ENCODE data around the gene ADAMTSL1. TPM values are rescaled to one million over a fixed set of nuclear protein-coding genes. Genes with fewer than 3 reads are reported as not detected.

The ADAMTSL1 gene
- total RNA-seq, 1 experiment from 2014 or later = not detected

DNA sequence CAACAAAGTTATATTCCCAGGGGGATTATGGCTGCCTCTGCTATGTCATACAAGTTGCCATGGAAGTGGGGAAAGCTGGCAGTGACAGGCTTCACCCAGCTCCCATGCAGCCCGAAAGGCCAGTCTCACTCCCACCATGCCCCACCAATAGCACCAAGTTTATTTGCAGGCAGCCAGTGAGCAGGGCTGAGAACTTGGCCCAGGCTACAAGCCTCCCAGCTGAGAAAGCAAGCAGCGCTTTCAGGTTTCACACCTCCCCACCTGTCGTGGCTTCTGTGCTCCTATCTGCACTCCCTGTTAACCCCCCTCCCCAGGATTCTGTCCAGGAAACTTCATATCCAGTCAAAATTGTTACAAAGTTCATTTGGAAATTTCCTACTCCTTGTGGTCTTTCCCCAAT, 404.0 kb downstream of the ADAMTSL1 start:
- intact Hi-C loops (cut with micrococcal nuclease) = loop anchor here (10.0 kb wide), 1 partner anchor 797 kb away; no protein-coding TSS in a partner anchor
- no peaks in the 10 kb centered on the region for H3K4me1 ChIP-seq (ENCODE audit: control insufficient read depth in 1 of 2, insufficient read depth in 2 of 2, low read length in 2 of 2)
- no peaks in the 10 kb centered on the region for H3K36me3 ChIP-seq (ENCODE audit: control insufficient read depth in 1 of 2, insufficient read depth in 2 of 2, low read length in 2 of 2)
- no peak overlapping the region for H3K9ac ChIP-seq (ENCODE audit: low read length)
- no peak overlapping the region for H3K27ac ChIP-seq (ENCODE audit: low read depth, low read length)
- peaks cover 5% of the 10 kb centered on the region; the same call in 1 of the 2 replicates for H3K27me3 ChIP-seq (ENCODE audit: insufficient read depth, low read length)
- H3K4me3 ChIP-seq (replicated peaks in 1 of 2; ENCODE audit: low read depth in 1 of 2, low read length in 2 of 2) = no peak overlapping the region
- H3K4me2 ChIP-seq (ENCODE audit: low read length) = no peak overlapping the region
- ChIA-PET RAD21 (ENCODE audit: low non-redundant PET in 1 of 2, low total read pairs in 2 of 2, uncharacterized antibody in 2 of 2, unreplicated experiment in 2 of 2) (no interaction called here), POLR2A (no interaction called here), CTCF (no interaction called here)
- ATAC-seq (no peak), DNase-seq (ENCODE audit: low read depth, low spot score) (no peak)
- H3K9me2 ChIP-seq (ENCODE audit: insufficient read depth) = no peaks in the 10 kb centered on the region
- no peaks in the 10 kb centered on the region for H3K79me2 ChIP-seq (ENCODE audit: insufficient read depth, low read length)
- no peak overlapping the region for H2AFZ ChIP-seq (ENCODE audit: low read depth, low read length, poor library complexity, severe bottlenecking)
- BruUV-seq (replicated peaks) = no TSS peak
- no peaks in the 10 kb centered on the region for H4K20me1 ChIP-seq (ENCODE audit: insufficient read depth)
- no peak for TF ChIP-seq YY1 (IDR thresholded peaks at IDR 0.05; ENCODE audit: extremely low read depth, insufficient replicate concordance, low read depth, low read length)
- TF ChIP-seq CTCF (IDR thresholded peaks at IDR 0.05 in 2 of 3, conservative IDR thresholded peaks at IDR 0.05 in 1 of 3; ENCODE audit: borderline replicate concordance in 1 of 3, insufficient read depth in 1 of 3, low read depth in 2 of 3, low read length in 2 of 3) = no peak
- TF ChIP-seq MAX (IDR thresholded peaks at IDR 0.05) = no peak
- no peak for TF ChIP-seq SIN3A (IDR thresholded peaks at IDR 0.05; ENCODE audit: low read depth)
- TF ChIP-seq CEBPB (IDR thresholded peaks at IDR 0.05; ENCODE audit: low read depth) = no peak
- TF ChIP-seq ZFX (IDR thresholded peaks at IDR 0.05) = no peak
- no peak for TF ChIP-seq SP1 (IDR thresholded peaks at IDR 0.05; ENCODE audit: low read depth)
- TF ChIP-seq RAD21 (IDR thresholded peaks at IDR 0.05; ENCODE audit: low read depth) = no peak
- TF ChIP-seq SRF (IDR thresholded peaks at IDR 0.05; ENCODE audit: low read depth) = no peak
- TF ChIP-seq TCF7L2 (IDR thresholded peaks at IDR 0.05; ENCODE audit: borderline replicate concordance, extremely low read depth, insufficient read depth, insufficient read length) = no peak
- no peak for TF ChIP-seq JUND (IDR thresholded peaks at IDR 0.05)
- TF ChIP-seq CBX3 (IDR thresholded peaks at IDR 0.05; ENCODE audit: low read depth) = no peak
- no peak for TF ChIP-seq POLR2A (IDR thresholded peaks at IDR 0.05; ENCODE audit: borderline replicate concordance, extremely low read depth, insufficient read depth, insufficient read length)
- TF ChIP-seq ELF1 (IDR thresholded peaks at IDR 0.05; ENCODE audit: borderline replicate concordance, low read depth) = no peak
- TF ChIP-seq, protein P1, sequence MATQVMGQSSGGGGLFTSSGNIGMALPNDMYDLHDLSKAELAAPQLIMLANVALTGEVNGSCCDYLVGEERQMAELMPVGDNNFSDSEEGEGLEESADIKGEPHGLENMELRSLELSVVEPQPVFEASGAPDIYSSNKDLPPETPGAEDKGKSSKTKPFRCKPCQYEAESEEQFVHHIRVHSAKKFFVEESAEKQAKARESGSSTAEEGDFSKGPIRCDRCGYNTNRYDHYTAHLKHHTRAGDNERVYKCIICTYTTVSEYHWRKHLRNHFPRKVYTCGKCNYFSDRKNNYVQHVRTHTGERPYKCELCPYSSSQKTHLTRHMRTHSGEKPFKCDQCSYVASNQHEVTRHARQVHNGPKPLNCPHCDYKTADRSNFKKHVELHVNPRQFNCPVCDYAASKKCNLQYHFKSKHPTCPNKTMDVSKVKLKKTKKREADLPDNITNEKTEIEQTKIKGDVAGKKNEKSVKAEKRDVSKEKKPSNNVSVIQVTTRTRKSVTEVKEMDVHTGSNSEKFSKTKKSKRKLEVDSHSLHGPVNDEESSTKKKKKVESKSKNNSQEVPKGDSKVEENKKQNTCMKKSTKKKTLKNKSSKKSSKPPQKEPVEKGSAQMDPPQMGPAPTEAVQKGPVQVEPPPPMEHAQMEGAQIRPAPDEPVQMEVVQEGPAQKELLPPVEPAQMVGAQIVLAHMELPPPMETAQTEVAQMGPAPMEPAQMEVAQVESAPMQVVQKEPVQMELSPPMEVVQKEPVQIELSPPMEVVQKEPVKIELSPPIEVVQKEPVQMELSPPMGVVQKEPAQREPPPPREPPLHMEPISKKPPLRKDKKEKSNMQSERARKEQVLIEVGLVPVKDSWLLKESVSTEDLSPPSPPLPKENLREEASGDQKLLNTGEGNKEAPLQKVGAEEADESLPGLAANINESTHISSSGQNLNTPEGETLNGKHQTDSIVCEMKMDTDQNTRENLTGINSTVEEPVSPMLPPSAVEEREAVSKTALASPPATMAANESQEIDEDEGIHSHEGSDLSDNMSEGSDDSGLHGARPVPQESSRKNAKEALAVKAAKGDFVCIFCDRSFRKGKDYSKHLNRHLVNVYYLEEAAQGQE (IDR thresholded peaks at IDR 0.05; ENCODE audit: low read depth) = no peak
- no peak for TF ChIP-seq EZH2 (IDR thresholded peaks at IDR 0.05)
- TF ChIP-seq EGR1 (IDR thresholded peaks at IDR 0.05; ENCODE audit: low read depth) = no peak
- TF ChIP-seq ATF3 (IDR thresholded peaks at IDR 0.05) = no peak
- TF ChIP-seq, protein P2, sequence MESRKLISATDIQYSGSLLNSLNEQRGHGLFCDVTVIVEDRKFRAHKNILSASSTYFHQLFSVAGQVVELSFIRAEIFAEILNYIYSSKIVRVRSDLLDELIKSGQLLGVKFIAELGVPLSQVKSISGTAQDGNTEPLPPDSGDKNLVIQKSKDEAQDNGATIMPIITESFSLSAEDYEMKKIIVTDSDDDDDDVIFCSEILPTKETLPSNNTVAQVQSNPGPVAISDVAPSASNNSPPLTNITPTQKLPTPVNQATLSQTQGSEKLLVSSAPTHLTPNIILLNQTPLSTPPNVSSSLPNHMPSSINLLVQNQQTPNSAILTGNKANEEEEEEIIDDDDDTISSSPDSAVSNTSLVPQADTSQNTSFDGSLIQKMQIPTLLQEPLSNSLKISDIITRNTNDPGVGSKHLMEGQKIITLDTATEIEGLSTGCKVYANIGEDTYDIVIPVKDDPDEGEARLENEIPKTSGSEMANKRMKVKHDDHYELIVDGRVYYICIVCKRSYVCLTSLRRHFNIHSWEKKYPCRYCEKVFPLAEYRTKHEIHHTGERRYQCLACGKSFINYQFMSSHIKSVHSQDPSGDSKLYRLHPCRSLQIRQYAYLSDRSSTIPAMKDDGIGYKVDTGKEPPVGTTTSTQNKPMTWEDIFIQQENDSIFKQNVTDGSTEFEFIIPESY (IDR thresholded peaks at IDR 0.05; ENCODE audit: extremely low read depth, insufficient replicate concordance, low read length) = no peak
- H3K9me3 ChIP-seq (ENCODE audit: control insufficient read depth in 1 of 2, insufficient read depth in 1 of 2, low read depth in 1 of 2, low read length in 2 of 2) = no peaks in the 10 kb centered on the region
